ENCODE results near the gene GOLPH3.
"Not testable (repeated sequence)": the region's sequence is repeated elsewhere in the genome, so short reads cannot be mapped to it uniquely, and the experiment has no call there.

GOLPH3 gene

GRCh38 chr5:32098291-32098690 lies 75.8 kb downstream of the GOLPH3 start:
- no peak for DNase-seq

- peak; percentile 19 for DNase-seq
These were observed 77.1 kb downstream of the GOLPH3 start for GRCh38 chr5:32096891-32097595.

GRCh38 chr5:32095261-32095671 lies 78.9 kb downstream of the GOLPH3 start:
- no peak for DNase-seq

GRCh38 chr5:32094691-32095090 lies 79.4 kb downstream of the GOLPH3 start:
- DNase-seq = no peak

GRCh38 chr5:32092938-32093812 lies 80.9 kb downstream of the GOLPH3 start:
- peak; percentile 82 for DNase-seq

GRCh38 chr5:32090755-32091128 lies 83.4 kb downstream of the GOLPH3 start:
- DNase-seq = no peak

GRCh38 chr5:32090026-32090754 lies 83.9 kb downstream of the GOLPH3 start:
- DNase-seq = no peak

GRCh38 chr5:32089146-32090000 lies 84.7 kb downstream of the GOLPH3 start:
- no peak for DNase-seq

GRCh38 chr5:32088214-32088613 lies 85.9 kb downstream of the GOLPH3 start:
- no peak for DNase-seq

GRCh38 chr5:32087086-32088082 lies 86.7 kb downstream of the GOLPH3 start:
- no peak for DNase-seq

GRCh38 chr5:32083981-32084430 lies 90.1 kb downstream of the GOLPH3 start:
- no peak for DNase-seq

GRCh38 chr5:32082701-32083100 lies 91.4 kb downstream of the GOLPH3 start:
- no peak for DNase-seq

GRCh38 chr5:32080565-32080964 lies 93.6 kb downstream of the GOLPH3 start:
- DNase-seq = not testable (repeated sequence)

GRCh38 chr5:32078855-32079254 lies 95.3 kb downstream of the GOLPH3 start:
- not testable (repeated sequence) for DNase-seq

- DNase-seq = peak; percentile 73
These were observed 97.1 kb downstream of the GOLPH3 start for GRCh38 chr5:32076699-32077695.

Measured in NCI-H2171 treated with DMSO at 0.1 percent for 48 hours (cell line).